B cell (primary cell): ENCODE results near the gene GAK. TPM values are rescaled to one million over a fixed set of nuclear protein-coding genes. Genes with fewer than 3 reads are reported as not detected.

ENCODE experiments used
- ATAC-seq: fragments of 200-7000 bp; cut with Tn5 transposase; one replicate; pipeline ENCODE4 v1.10.0; 2021; ENCODE audit warnings: low read depth, mild to moderate bottlenecking, moderate number of reproducible peaks, moderate library complexity
- CTCF ChIA-PET: fragments of 350-600 bp; sonication (Branson Sonifier 250); formaldehyde crosslinking; loops from one replicate; lab custom pipeline; 2021; ENCODE audit warnings: antibody characterized with exemption, inconsistent platforms; lab: Charles Lee
- POLR2A ChIA-PET: fragments of 350-600 bp; sonication (Branson Sonifier 250); formaldehyde crosslinking; loops from one replicate; lab custom pipeline; 2021; ENCODE audit warnings: antibody characterized with exemption; lab: Charles Lee
- DNase-seq: peaks from one replicate; pipeline ENCODE4 v3.0.0; 2013
- H2AFZ ChIP-seq: 2 replicates; pipeline ENCODE4 v1.6.1; 2012; ENCODE audit warnings: mild to moderate bottlenecking, low read depth, low read length; ENCODE audit not compliant: insufficient read depth, poor library complexity, severe bottlenecking
- H3K27ac ChIP-seq, 2 donors: 1 replicate in 1 of 2; 2 replicates in 1 of 2; pipeline ENCODE4 v1.5.1; 2012 to 2013; ENCODE audit warnings: low read length in 2 of 2, mild to moderate bottlenecking in 2 of 2, moderate library complexity in 1 of 2
- H3K27me3 ChIP-seq, 4 experiments: fragments of 200-600 bp in 1 of 4; sonication (generic) in 1 of 4; replicated peaks in 1 of 4; 1 replicate in 2 of 4; 2 replicates in 2 of 4; pipeline versions ENCODE4 v1.6.1 to v1.7.0; 2013 to 2016; ENCODE audit warnings: low read length in 3 of 4, mild to moderate bottlenecking in 2 of 4, mixed read lengths in 1 of 4, moderate library complexity in 1 of 4; ENCODE audit not compliant: insufficient read depth in 4 of 4, control insufficient read depth in 3 of 4; ENCODE audit errors: control extremely low read depth in 1 of 4
- H3K36me3 ChIP-seq, 2 experiments: replicated peaks in 1 of 2; 1 replicate in 1 of 2; 2 replicates in 1 of 2; pipeline versions ENCODE4 v1.6.1 to v1.7.1; 2013; ENCODE audit warnings: low read length in 1 of 2; ENCODE audit not compliant: insufficient read depth in 2 of 2, control insufficient read depth in 1 of 2; ENCODE audit errors: control extremely low read depth in 1 of 2, extremely low read depth in 1 of 2
- H3K4me1 ChIP-seq, 2 donors: fragments of 200-600 bp in 1 of 2; sonication (generic) in 1 of 2; 1 replicate in 1 of 2; 2 replicates in 1 of 2; pipeline versions ENCODE4 v1.5.1 to v1.6.1; 2013 to 2017; ENCODE audit warnings: low read length in 2 of 2; ENCODE audit not compliant: control insufficient read depth in 2 of 2, insufficient read depth in 2 of 2
- H3K4me2 ChIP-seq: replicated peaks from 2 replicates; pipeline ENCODE3; 2012; ENCODE audit warnings: mild to moderate bottlenecking, low read depth, low read length; ENCODE audit not compliant: poor library complexity, severe bottlenecking
- H3K4me3 ChIP-seq, 5 experiments: fragments of 200-600 bp in 1 of 5; sonication (generic) in 1 of 5; 1 replicate in 3 of 5; 2 replicates in 2 of 5; pipeline versions ENCODE4 v1.5.1 to v1.7.0; 2011 to 2016; ENCODE audit warnings: low read length in 4 of 5, mild to moderate bottlenecking in 4 of 5, low read depth in 2 of 5, control low read depth in 1 of 5, moderate library complexity in 1 of 5; ENCODE audit not compliant: insufficient read depth in 1 of 5; ENCODE audit errors: control extremely low read depth in 1 of 5, extremely low read depth in 1 of 5
- H3K79me2 ChIP-seq: fragments of 200-600 bp; sonication (generic); one replicate; pipeline ENCODE4 v1.6.0; 2016; ENCODE audit warnings: low read length; ENCODE audit not compliant: control insufficient read depth, insufficient read depth
- H3K9ac ChIP-seq: fragments of 200-600 bp; sonication (generic); 2 replicates; pipeline ENCODE4 v1.6.1; 2017; ENCODE audit warnings: mild to moderate bottlenecking, low read length, moderate library complexity
- H3K9me3 ChIP-seq, 3 donors: one replicate each; pipeline versions ENCODE4 v1.6.1 to v1.7.1; 2013; ENCODE audit warnings: low read length in 2 of 3; ENCODE audit not compliant: control insufficient read depth in 2 of 3, insufficient read depth in 1 of 3; ENCODE audit errors: control extremely low read depth in 1 of 3
- H4K20me1 ChIP-seq: 2 replicates; pipeline ENCODE4 v1.6.0; 2012; ENCODE audit warnings: mild to moderate bottlenecking, low read length; ENCODE audit not compliant: insufficient read depth, control insufficient read depth, poor library complexity, severe bottlenecking
- H3K27ac Mint-ChIP-seq: one replicate; pipeline ENCODE4 v1.8.0; 2021; ENCODE audit warnings: mixed read lengths
- H3K27me3 Mint-ChIP-seq: one replicate; pipeline ENCODE4 v1.8.0; 2021; ENCODE audit warnings: mixed read lengths
- H3K4me1 Mint-ChIP-seq: one replicate; pipeline ENCODE4 v1.8.0; 2021; ENCODE audit warnings: mixed read lengths
- H3K4me3 Mint-ChIP-seq: one replicate; pipeline ENCODE4 v1.8.0; 2021; ENCODE audit warnings: mixed read lengths
- H3K9me3 Mint-ChIP-seq: one replicate; pipeline ENCODE4 v1.8.0; 2022; ENCODE audit warnings: mixed read lengths; ENCODE audit not compliant: insufficient read depth
- CTCF ChIP-seq: fragments of 200-600 bp; IDR thresholded peaks from one replicate; pipeline ENCODE4 v1.8.0; 2022; ENCODE audit warnings: antibody characterized with exemption, mild to moderate bottlenecking
- EZH2 ChIP-seq: IDR thresholded peaks from 2 replicates; pipeline ENCODE4 v1.6.1; 2012; ENCODE audit warnings: borderline replicate concordance, low read depth, mild to moderate bottlenecking, moderate library complexity, low read length; ENCODE audit not compliant: insufficient read depth, poor library complexity, severe bottlenecking
- WGBS: methylation state at CpG from one replicate; pipeline ENCODE4 v1.1.5; 2013; ENCODE audit warnings: missing lambda C conversion rate; ENCODE audit not compliant: insufficient coverage; 5-methylcytosine and 5-hydroxymethylcytosine counted together
- intact Hi-C: fragments of 100-400 bp; cut with micrococcal nuclease; formaldehyde crosslinking; loops from one replicate; pipeline ENCODE4 v1.10.0; 2022
- polyA plus RNA-seq: library from polyadenylated mRNA; depleted of rRNA; stranded (reverse); fragments of >200 nt; gene quantifications from 2 replicates; pipeline ENCODE4 v1.2.3, GENCODE V29; 2012
- total RNA-seq, 2 donors: library from RNA; stranded (reverse); fragments of 120-200 nt in 1 of 2; gene quantifications; 1 replicate in 1 of 2; 2 replicates in 1 of 2; pipeline versions ENCODE4 v1.2.3 to v1.2.4, GENCODE V29; 2013 to 2022

Gene GAK
- total and polyA plus RNA-seq, 2 donors (not counting 1 experiment from before 2014, with no cell fraction given): 113 to 283 TPM

GRCh38 chr4:972651-973424, 40.7 kb upstream of the GAK start:
- H4K20me1 ChIP-seq: peaks cover 53% of the 10 kb centered on the region
- Mint-ChIP-seq H3K4me1 (peaks cover 9% of the 10 kb centered on the region), H3K27ac (no peak overlapping the region), H3K9me3 (no peaks in the 10 kb centered on the region), H3K4me3 (peak overlapping the region; percentile 61), H3K27me3 (no peaks in the 10 kb centered on the region)
- 3% methylated on average over 65 of the region's 65 CpGs for WGBS
- peak overlapping the region; percentile 23 to 76 (median 66) for H3K4me3 ChIP-seq
- peak overlapping the region; percentile 83 for H2AFZ ChIP-seq
- H3K4me1 ChIP-seq: peaks cover 14 to 26% of the 10 kb centered on the region in 2 donors
- peaks cover 0 to 15% (median 0%) of the 10 kb centered on the region in 3 donors for H3K9me3 ChIP-seq
- H3K9ac ChIP-seq: peak overlapping the region; percentile 82
- ATAC-seq: peak; percentile 26
- H3K4me2 ChIP-seq: peak overlapping the region; percentile 99
- H3K79me2 ChIP-seq: peaks cover 24% of the 10 kb centered on the region
- CTCF ChIA-PET: interaction anchor here (1.5 kb wide), 1 partner anchor 14 kb away, joined by 5 read pairs; the partner anchor contains the start of gene IDUA
- H3K27me3 ChIP-seq: peaks cover 0 to 6% (median under 1%) of the 10 kb centered on the region in 4 experiments
- DNase-seq: peak; percentile 74
- TF ChIP-seq CTCF (no peak), EZH2 (no peak)
- intact Hi-C loops: loop anchor here (1.0 kb wide), 5 partner anchors 14 to 192 kb away; partner anchors contain the start of genes GAK, IDUA and TMEM175
- POLR2A ChIA-PET: interaction anchor here (0.6 kb wide), 1 partner anchor 26 kb away, joined by 3 read pairs; no protein-coding TSS in a partner anchor
- H3K36me3 ChIP-seq: no peaks in the 10 kb centered on the region
- no peak overlapping the region for H3K27ac ChIP-seq
